ENCODE measurements around the gene KSR2. TPM values are rescaled to one million over a fixed set of nuclear protein-coding genes. Genes with fewer than 3 reads are reported as not detected.
"Not testable (repeated sequence)": the region's sequence is repeated elsewhere in the genome, so short reads cannot be mapped to it uniquely, and the experiment has no call there.

Gene KSR2
- total RNA-seq, 1 donor from 2014 or later: 2.4 TPM

DNA sequence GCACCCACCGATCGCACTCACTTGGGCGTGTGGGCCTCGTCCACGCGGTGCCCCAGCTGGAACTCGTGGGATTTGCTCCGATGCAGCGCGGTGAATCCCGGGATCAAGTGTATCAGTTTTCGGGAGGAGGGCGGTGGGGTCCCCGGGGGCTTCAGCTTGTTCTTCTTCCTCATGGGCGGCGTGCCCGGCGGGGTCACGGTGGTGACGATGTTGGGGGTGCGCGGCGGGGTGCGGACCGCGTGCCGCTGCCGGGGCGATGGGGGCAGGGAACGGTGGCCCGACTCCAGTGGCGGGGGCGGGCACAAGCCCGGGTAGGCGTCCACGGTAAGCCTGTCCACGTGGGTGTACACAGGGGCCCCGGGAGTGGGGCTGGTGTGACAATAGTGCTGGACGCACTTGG lies 207.8 kb downstream of the KSR2 start:
- no peak for DNase-seq (ENCODE audit: low spot score)

DNA sequence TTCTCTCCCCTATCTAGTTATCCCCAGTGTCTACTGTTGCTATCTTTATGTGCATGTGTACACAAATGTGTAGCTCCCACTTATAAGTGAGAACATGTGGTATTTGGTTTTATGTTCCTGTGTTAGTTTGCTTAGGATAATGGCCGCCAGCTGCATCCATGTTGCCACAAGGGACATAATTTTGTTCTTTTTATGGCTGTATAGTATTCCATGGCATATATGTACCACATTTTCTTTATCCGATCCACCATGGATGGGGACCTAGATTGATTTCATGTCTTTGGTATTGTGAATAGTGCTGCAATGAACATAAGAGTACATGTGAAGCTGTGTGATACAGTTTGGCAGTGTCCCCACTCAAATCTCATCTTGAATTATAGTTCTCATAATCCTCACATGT lies 218.1 kb downstream of the KSR2 start:
- no peak for DNase-seq (ENCODE audit: low spot score)

DNA sequence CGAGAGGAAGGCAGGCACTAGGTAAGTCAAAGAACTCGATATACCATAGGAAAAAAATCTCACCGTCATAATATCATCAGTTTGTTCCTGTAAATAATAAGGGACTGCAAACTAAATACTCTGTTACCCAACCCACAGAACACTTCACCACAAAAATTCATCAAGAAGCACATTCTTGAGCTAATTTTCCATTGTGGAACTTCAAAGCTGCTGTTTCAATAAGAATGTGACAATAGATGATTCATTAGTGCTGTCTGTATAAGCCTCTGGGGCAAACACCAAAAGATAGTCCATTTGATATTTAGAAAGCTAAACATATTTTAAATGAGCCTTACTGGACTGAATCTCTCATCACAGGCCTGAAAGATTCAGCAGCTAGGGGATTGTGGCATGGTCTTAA lies 219.4 kb downstream of the KSR2 start:
- DNase-seq (ENCODE audit: low spot score): no peak

DNA sequence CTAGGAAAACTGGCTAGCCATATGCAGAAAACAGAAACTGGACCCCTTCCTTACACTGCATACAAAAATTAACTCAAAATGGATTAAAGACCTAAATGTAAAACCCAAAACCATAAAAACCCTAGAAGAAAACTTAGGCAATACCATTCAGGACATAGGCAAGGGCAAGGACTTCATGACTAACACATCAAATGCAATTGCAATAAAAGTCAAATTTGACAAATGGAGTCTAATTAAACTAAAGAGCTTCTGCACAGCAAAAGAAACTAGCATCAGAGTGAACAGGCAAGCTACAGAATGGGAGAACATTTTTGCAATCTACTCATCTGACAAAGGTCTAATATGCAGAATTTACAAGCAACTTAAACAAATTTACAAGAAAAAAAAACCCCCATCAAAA lies 222.4 kb downstream of the KSR2 start:
- DNase-seq (ENCODE audit: low spot score): not testable (repeated sequence)

DNA sequence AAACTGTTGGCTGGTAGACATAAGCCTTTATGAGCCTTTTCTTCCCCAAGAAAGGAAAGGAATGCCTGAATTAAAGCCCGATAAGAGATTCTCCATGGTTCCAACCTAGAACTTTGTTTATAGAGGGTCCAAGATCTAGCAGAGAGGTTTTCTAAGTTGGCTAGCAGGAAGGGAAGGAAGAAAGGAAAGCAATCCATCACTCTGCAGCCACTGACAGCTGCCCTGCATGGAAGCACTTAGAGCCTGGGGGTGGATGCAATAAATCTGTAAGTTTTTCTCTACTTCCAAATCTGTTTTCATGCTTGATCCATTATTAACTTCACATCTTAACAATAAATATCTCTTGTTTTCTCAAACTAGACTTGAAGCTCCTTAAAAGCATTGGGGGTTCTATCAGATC lies 224.4 kb downstream of the KSR2 start:
- no peak for DNase-seq (ENCODE audit: low spot score)

DNA sequence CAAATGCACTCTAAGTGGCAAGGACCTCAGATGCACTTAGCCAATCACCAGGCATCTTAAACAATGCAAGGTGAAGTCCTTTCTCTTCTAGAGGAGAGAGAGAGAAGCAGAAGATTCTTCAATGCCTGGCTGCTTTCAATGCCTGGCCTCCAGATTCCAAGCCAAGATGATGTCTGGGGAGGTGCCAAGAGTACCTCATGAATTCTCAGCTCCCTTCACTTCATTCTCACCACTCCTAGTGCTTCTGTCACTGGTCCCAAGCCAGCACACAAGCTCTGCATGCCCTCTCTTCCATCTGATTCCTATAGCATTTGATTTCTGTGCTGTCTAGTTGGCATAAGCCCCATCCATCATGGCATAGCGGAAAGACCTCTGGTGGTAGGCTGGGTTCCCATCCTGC lies 225.0 kb downstream of the KSR2 start:
- DNase-seq (ENCODE audit: low spot score): no peak

DNA sequence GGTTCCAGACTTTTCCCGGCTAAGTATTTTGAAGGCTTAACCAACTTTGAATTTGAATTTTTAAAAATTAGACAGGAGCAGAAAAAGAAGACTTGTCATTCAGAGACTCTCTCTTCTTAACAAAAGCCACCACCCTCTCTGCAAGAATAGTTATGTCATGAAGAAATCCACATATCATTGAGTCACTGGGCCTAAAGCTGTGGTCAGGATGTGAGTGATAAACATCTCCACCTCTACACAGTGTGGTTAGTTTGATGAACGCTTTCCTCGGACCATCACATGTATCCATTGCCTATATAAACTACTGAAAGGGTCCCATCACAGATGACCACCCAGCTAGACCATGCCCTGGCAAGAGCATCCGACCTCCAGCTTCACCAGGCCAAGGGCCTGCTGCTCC lies 226.1 kb downstream of the KSR2 start:
- DNase-seq (ENCODE audit: low spot score): no peak

DNA sequence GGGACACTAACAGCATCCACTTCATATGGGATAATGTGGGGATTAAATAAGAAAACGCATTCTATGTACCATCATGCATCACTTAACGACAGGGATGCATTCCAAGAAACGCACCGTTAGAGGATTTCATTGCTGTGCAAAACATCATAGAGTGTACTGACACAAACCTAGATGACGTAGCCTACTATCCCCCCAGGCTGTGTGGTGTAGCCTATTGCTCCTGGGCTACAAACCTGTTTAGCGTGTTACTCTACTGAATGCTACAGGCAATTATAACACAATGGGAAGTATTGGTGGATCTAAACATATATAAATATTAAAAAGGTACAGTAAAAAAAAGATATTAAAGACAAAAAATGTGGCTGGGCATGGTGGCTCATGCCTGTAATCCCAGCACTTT lies 230.6 kb downstream of the KSR2 start:
- no peak for DNase-seq (ENCODE audit: low spot score)

DNA sequence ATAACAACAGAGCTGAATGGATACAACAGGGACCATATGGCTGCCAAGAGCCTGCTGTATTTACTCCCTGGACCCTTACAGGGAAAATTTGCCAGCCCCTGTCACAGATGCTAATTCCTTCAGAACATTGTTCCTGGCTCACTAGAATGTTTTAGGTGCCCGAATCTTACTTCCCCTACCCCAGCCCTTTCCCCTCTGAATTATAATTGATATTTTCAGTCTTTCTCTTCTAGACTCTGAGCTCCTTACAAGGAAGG lies 235.3 kb downstream of the KSR2 start:
- no peak for DNase-seq (ENCODE audit: low spot score)

DNA sequence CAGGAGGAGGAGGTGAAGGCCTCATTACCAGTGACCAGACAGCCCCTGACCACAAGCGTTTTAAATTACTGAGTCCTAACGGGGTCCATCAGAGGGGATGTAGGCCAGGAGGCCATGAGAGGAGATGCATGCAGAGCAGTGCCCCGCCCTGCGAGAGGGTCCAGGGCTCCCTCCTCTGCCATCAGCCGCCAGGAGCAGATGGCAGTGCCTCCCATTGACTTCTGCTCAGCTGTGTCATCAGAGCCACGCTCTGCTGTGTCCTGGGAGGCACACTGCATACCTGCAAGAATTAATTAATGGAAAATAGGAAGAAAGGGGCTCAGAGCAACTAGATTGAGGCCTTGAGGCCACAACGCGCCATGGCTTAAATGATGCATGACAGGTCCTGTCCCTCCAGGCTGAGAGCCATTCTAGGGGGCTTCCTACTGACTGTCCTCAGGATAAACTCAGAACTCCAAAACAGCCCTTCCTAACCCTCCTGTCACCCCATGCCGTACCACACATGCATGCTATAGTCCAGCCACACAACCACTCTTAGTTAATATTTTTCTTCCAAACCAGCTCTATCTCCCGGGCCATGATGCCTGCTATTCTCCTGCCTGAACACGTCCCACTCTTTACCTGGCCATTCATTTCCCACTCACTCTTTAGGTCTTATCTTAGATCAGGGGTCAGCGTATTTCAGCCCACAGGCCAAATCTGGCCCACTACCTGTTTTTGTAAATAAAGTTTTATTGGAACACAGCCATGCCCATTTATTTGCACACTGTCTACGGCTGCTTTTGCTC lies 235.8 kb downstream of the KSR2 start:
- no peak for DNase-seq (ENCODE audit: low spot score)

DNA sequence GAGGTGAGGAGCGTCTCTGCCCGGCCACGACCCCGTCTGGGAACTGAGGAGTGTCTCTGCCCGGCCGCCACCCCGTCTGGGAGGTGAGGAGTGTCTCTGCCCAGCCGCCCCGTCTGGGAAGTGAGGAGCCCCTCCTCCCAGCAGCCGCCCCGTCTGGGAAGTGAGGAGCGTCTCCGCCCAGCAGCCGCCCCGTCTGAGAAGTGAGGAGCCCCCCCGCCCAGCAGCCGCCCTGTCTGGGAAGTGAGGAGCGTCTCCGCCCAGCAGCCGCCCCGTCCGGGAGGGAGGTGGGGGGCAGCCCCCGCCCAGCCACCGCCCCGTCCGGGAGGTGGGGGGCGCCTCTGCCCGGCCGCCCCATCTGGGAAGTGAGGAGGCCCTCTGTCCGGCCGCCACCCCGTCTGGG lies 237.7 kb downstream of the KSR2 start:
- not testable (repeated sequence) for DNase-seq (ENCODE audit: low spot score)

DNA sequence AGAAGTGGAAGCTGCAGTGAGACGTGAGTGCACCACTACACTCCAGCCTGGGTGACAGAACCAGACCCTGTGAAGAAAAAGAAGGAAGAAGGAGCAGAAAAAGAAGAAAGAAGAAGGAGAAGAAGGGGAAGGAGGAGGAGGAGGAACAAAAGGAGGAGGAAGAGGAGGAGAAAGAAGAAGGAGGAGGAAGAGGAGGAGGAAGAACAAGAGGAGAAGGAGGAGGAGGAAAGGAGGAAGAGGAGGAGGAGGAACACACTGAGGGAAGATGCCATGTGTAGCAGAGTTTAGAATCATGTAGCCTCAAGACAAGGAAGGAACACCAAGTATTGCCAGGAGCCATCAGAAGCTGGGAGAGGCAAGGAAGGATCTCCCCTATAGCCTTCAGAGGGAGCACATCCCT lies 241.5 kb downstream of the KSR2 start:
- DNase-seq (ENCODE audit: low spot score): no peak

DNA sequence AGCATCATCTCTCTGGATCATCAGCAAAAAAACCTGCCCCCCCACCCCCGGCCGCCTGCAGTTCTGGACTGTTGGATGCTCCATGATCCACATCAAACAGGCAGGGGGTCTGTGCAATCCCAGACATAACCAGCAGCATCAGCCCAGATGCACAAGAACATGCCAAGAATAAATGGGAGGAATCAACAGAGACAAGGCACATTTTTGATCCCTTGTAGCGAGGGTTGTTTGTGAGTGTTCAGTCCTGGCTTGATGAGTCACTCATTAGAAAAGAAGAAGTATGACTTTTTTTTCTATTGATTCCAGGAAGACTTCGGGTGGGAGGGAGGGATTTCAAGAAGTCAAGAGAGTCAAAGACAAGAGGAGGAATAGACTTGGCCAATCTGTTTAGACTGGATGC lies 244.2 kb downstream of the KSR2 start:
- DNase-seq (ENCODE audit: low spot score): no peak

DNA sequence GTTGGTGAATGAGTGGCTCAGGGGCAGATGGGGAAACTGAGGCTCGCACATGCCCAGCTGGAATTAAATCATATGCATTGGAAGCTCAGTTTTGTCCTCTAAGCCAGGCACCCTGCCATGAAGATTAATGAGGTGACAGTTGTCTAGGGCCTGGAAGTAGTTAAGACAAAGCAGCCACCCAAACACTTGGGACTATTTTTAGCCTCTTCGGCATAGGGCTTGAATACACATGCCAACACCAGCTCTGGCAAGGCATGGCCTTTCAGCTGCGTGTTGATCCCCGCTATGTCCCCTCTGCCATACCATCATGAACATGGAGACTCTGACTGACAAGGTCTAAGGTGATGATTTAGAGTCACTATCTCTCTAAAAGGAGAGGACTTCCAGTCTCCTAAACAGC lies 250.2 kb downstream of the KSR2 start:
- no peak for DNase-seq (ENCODE audit: low spot score)

DNA sequence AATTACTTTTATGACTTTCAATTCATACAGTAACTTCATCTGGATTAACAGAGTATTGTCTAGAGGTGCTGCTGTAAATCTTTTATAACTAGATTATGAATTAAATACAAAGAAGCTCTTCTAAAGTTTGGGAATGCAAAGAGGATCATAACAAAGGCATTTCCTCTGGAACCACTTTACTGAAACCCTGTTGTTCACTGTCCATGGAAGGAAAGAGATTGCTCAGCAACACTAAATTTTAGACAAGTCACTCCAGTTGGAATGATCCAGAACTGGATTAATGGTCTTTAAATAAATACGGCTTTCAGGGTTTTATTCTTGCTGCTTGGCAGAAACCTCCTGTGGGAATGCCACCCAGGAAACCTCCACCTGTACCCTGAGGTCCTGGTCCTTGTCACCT lies 250.6 kb downstream of the KSR2 start:
- DNase-seq (ENCODE audit: low spot score): no peak

DNA sequence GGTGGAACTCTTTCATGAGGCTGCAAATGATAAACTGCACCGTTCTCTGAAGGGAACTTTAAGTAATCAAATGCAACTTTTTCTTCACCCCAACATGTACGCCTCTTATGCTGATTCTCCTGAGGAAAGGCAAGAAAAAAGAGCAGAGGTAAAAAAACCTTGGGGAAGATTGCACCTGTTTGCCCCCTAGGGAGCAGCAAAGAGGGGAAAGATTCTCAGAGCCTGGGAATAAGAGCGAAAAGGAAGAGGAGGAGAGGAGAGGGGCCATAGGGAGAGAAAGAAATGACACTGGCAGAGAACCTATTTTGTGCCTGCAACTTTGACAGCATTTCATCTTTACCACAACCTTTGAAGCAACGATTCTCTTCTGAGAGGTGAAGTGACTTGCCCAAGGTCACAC lies 254.6 kb downstream of the KSR2 start:
- DNase-seq (ENCODE audit: low spot score): no peak

DNA sequence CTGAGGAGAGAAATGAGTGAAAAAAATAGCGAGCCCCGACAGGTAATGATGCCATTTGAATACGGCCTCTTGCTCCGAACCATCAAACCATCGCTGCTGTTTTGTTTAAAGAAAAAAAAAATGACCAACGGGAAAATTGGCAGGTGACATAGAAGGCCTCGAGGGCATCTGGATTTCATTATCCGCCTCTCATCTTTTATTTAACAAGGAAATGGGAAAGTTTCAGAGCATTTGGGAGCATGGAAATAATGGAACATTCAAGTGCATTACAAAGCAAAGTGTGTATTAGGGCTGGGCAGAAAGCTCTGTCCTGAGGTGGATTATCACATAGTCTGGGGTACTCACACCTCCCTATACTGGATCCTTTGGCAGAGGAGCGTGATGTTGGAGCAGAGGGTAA lies 258.7 kb downstream of the KSR2 start:
- DNase-seq (ENCODE audit: low spot score): no peak

DNA sequence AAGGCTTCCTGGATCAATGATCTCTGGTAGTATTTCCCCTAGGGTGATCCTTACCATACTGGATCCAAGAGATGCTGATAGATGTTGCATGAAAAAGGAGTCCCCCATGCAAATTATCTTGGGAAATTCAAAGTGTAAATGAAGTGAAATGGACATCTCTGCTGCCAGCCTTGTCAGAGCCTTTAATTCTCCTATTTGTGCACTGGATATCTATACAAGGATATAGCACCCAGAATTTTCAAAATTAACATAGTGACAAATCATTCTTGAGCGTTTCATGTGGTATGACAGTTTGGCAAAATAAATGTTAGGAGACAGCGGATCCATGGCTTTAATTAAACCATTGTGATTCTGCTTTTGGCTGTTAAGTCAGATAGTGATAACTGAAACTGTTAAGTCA lies 260.9 kb downstream of the KSR2 start:
- DNase-seq (ENCODE audit: low spot score): no peak

DNA sequence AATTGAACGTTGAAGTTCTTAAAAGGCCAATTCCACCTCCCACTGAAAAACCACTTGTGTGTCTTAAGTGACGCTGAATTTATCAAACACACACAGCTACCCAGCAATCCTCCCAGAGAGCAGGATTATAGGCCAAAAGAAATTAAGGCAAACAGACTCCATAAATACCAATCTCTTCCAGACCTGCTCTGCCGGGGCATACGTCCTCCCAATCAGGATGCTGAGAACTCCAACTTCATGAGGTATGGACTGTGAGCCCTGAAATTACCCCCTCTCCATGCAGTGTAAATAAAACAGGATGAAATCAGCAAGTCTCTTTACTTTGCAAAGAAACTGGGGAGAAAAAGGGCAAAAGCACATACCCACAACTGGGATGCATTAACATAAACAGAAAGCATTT lies 265.2 kb downstream of the KSR2 start:
- DNase-seq (ENCODE audit: low spot score): no peak

DNA sequence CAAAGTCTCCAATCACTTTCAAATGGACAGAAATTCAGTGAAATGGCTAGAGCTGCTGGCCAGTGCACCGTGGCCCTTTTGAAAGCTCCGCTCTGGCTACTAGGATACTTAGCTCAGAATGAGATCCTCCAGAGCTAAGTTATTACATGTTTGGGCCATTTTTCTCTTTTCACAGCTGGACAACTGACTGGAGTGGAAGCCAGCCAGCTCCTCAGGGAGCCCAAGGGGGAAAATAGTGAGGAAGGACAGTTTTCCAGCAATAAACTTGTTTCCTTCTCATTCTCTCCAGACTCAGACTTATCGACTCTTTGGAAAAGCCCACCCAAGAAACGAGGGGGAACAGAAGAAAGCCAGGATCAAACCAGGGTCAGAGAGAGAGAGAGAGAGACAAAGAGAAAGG lies 266.0 kb downstream of the KSR2 start:
- DNase-seq (ENCODE audit: low spot score): no peak

DNA sequence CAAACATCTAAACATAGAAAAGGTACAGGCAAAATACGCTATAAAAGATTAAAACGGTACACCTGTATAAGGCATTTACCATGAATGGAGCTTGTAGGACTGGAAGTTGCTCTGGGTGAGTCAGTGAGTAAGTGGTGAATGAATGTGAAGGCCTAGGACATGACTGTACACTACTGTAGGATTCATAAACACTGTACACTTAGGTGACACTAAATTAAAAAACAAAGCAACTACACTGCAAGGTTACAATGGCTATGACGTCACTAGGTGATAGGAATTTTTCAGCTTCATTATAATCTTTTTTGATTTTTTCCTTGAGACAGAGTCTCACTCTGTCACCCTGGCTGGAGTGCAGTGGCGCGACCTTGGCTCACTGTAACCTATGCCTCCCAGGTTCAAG lies 269.2 kb downstream of the KSR2 start:
- DNase-seq (ENCODE audit: low spot score): no peak

DNA sequence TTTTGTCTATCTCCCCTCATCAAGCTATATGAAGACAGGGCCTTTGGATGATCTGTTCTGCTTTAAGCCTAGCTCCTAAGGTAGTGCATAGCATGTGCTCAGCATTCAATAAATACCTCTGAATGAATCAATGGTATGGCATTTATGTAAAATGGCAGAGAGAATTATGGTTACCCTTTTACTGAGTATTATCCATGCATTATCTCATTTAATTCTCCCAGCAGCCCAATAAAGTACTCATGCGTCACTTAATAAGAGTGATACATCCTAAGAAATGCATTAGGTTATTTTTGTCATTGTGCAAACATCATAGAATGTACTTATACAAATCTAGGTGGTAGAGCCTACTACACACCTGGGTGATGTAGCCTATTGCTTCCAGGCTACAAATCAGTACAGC lies 269.7 kb downstream of the KSR2 start:
- no peak for DNase-seq (ENCODE audit: low spot score)

DNA sequence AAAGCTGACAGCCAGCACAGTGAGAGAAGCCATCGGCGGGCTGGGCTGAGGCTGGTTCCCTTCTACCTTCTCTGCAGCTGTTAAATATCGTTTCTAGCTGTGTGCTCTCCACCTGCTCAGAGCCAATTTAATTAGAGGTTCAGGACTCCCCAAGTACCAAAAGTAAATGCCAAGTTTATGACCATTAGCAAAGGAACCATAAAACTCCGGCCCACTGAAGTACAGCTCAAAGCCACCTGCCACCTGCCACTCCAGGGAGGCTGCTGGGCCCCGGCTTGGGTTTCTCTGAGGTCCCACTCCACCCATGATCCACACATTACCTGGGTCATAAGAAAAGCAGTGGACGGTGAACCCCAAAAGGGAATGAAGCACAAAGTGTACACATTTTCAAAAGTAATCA lies 272.8 kb downstream of the KSR2 start:
- no peak for DNase-seq (ENCODE audit: low spot score)

DNA sequence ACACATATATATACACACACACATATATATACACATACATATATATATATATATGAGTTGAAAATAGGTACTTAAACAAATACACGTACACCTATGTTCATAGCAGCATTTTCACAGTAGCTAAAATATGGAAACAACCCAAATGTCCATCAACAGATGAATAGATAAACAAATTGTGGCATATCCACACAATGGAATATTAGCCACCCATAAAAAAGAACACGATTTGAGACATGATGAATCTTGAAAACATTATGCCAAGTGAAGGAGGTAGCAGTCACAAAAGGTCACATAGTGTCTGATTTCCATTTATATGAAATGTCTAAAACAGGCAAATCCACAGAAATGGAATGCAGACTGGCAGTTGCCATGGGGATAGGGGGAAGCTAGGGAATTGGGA lies 276.3 kb downstream of the KSR2 start:
- DNase-seq (ENCODE audit: low spot score): no peak

DNA sequence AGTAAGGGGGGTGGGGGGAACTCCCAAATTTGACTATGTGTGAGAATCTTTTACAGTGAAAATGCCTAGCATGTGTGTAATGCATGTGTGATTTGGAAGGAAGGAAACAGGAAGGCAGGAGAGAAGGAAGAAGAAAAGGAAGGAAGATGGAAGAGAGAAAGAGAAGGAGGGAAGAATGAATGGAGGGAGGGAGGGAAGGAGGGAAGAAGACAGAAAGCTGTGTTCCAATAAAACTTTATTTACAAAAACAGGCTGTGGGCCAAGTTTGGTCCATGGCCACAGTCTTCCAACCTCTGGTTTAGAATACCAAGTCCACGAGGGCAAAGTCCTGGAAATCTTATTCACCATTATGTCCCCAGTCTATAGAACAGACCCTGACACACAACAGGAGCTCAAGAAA lies 278.9 kb downstream of the KSR2 start:
- no peak for DNase-seq (ENCODE audit: low spot score)

Measured in mucosa of gallbladder (tissue), 1 donor.